Ramos (cell line): ENCODE data around the gene ALG14.
"Not testable (repeated sequence)": the region's sequence is repeated elsewhere in the genome, so short reads cannot be mapped to it uniquely, and the experiment has no call there.

Source experiments
- in situ Hi-C: fragments of 300-500 bp; cut with MboI; formaldehyde crosslinking; loops from one replicate; pipeline ENCODE4 v1.14.3; 2022; ENCODE audit warnings: low sequenced_read_pairs; ENCODE audit not compliant: unreplicated experiment

Gene ALG14

GRCh38 chr1:95046359-95046758, 26.4 kb downstream of the ALG14 start:
- in situ Hi-C loops = no loop called here

- in situ Hi-C loops = loop anchor here (5.0 kb wide), 1 partner anchor 191 kb away; no protein-coding TSS in a partner anchor
Observed at GRCh38 chr1:95043141-95043980, 29.4 kb downstream of the ALG14 start.

GRCh38 chr1:95042286-95042685, 30.5 kb downstream of the ALG14 start:
- in situ Hi-C loops = loop anchor here (5.0 kb wide), 1 partner anchor 190 kb away; no protein-coding TSS in a partner anchor

GRCh38 chr1:95041491-95042165, 31.1 kb downstream of the ALG14 start:
- in situ Hi-C loops = loop anchor here (5.0 kb wide), 1 partner anchor 189 kb away; no protein-coding TSS in a partner anchor

GRCh38 chr1:95040032-95040525, 32.7 kb downstream of the ALG14 start:
- in situ Hi-C loops = loop anchor here (5.0 kb wide), 1 partner anchor 188 kb away; no protein-coding TSS in a partner anchor

- in situ Hi-C loops = loop anchor here (5.0 kb wide), 1 partner anchor 187 kb away; no protein-coding TSS in a partner anchor
Observed at GRCh38 chr1:95039360-95040031, 33.3 kb downstream of the ALG14 start.

- in situ Hi-C loops = no loop called here
Observed at GRCh38 chr1:95035536-95035935, 37.2 kb downstream of the ALG14 start.

GRCh38 chr1:95034506-95034905, 38.2 kb downstream of the ALG14 start:
- in situ Hi-C loops = no loop called here

GRCh38 chr1:95033843-95034242, 38.9 kb downstream of the ALG14 start:
- in situ Hi-C loops = no loop called here

- in situ Hi-C loops = no loop called here
Observed at GRCh38 chr1:95029532-95029931, 43.2 kb downstream of the ALG14 start.

GRCh38 chr1:95028954-95029353, 43.8 kb downstream of the ALG14 start:
- in situ Hi-C loops = no loop called here

GRCh38 chr1:95027046-95027445, 45.7 kb downstream of the ALG14 start:
- in situ Hi-C loops = no loop called here

GRCh38 chr1:95023399-95024043, 49.2 kb downstream of the ALG14 start:
- in situ Hi-C loops = no loop called here

GRCh38 chr1:95022644-95022926, 50.2 kb downstream of the ALG14 start:
- in situ Hi-C loops = no loop called here

GRCh38 chr1:95021805-95022643, 50.7 kb downstream of the ALG14 start:
- in situ Hi-C loops = no loop called here

- in situ Hi-C loops = no loop called here
Observed at GRCh38 chr1:95021119-95021518, 51.6 kb downstream of the ALG14 start.

GRCh38 chr1:95019466-95019865, 53.3 kb downstream of the ALG14 start:
- in situ Hi-C loops = not testable (repeated sequence)

GRCh38 chr1:95018602-95019369, 54.0 kb downstream of the ALG14 start:
- in situ Hi-C loops = no loop called here

GRCh38 chr1:95017775-95018174, 55.0 kb downstream of the ALG14 start:
- in situ Hi-C loops = no loop called here
